ENCODE measurements around the gene PYGL. TPM values are rescaled to one million over a fixed set of nuclear protein-coding genes. Genes with fewer than 3 reads are reported as not detected.

The PYGL gene
- total and polyA plus RNA-seq, 2 experiments from 2014 or later: 57.6 to 93.8 TPM

DNA sequence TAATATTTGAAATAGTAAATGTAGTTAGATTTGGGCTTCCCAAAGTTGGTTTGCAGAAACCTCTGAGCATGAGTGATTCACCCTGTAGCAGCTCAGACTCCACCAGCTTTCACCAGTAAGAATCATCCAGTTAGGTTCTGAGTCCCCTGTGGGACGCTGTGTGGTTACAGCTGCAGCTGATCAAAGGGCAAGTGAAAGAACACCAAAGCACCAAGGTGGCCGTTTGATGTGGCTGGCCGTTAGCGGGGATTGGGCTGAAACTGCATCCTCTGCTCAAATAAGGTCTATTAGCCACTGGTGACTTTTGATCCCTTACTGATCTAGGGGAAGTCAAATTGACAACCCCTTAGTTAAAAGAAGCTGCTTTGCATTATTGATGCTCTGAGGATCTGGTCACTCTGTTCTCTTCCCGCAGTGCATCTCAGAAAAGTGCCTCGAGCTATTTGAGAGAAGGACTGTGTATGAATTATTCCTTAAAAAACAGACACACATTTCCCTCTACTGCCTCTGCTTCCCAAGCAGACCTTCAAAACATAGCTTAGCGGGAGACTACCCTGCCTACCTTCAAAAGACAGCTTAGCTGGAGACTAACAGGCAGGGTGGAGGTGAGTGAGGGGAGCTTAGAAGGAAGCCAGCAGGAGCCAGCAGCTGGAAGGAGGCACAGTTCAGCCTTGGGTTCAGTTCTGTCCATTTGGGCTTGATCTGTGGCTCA, 68.8 kb downstream of the PYGL start:
- Histone ChIP-seq H3K79me2 (replicated peaks; ENCODE audit: insufficient read depth) (no peaks in the 10 kb centered on the region), H3K9me2 (ENCODE audit: insufficient read depth) (no peaks in the 10 kb centered on the region), H4K20me1 (replicated peaks; ENCODE audit: insufficient read depth) (no peaks in the 10 kb centered on the region), H3K27me3 (ENCODE audit: insufficient read depth) (peaks cover 36% of the 10 kb centered on the region), H3K27ac (ENCODE audit: low read depth) (no peak overlapping the region), H3K4me1 (ENCODE audit: insufficient read depth) (peaks cover 13% of the 10 kb centered on the region), H3K36me3 (ENCODE audit: insufficient read depth) (no peaks in the 10 kb centered on the region), H3K4me3 (no peak overlapping the region), H2AFZ (no peak overlapping the region), H3K4me2 (no peak overlapping the region), H3F3A (replicated peaks; ENCODE audit: low read depth) (0 out of 2 replicates have a peak, but pooled peaks cover 7% of the 10 kb centered on the region)
- Mint-ChIP-seq H3K27me3 (ENCODE audit: insufficient read depth, low read depth, poor library complexity) (peaks cover 17% of the 10 kb centered on the region), H3K9me3 (no peaks in the 10 kb centered on the region), H3K27ac (no peak overlapping the region), H3K4me3 (no peak overlapping the region), H3K4me1 (peaks cover 19% of the 10 kb centered on the region), H3K36me3 (ENCODE audit: low read depth) (no peaks in the 10 kb centered on the region)
- TF ChIP-seq EZH2 (IDR thresholded peaks at IDR 0.05; ENCODE audit: low read depth, unreplicated experiment) (no peak), ZNF114 (CRISPR knock-in tag; IDR thresholded peaks at IDR 0.05) (no peak), POLR2AphosphoS5 (IDR thresholded peaks at IDR 0.05; ENCODE audit: low read depth) (no peak), JUNB (IDR thresholded peaks at IDR 0.05; ENCODE audit: unreplicated experiment) (no peak), NANOG (IDR thresholded peaks at IDR 0.05; ENCODE audit: borderline replicate concordance) (no peak), CREB1 (CRISPR knock-in tag; IDR thresholded peaks at IDR 0.05; ENCODE audit: low read depth) (no peak)
- TF ChIP-seq, protein P1, sequence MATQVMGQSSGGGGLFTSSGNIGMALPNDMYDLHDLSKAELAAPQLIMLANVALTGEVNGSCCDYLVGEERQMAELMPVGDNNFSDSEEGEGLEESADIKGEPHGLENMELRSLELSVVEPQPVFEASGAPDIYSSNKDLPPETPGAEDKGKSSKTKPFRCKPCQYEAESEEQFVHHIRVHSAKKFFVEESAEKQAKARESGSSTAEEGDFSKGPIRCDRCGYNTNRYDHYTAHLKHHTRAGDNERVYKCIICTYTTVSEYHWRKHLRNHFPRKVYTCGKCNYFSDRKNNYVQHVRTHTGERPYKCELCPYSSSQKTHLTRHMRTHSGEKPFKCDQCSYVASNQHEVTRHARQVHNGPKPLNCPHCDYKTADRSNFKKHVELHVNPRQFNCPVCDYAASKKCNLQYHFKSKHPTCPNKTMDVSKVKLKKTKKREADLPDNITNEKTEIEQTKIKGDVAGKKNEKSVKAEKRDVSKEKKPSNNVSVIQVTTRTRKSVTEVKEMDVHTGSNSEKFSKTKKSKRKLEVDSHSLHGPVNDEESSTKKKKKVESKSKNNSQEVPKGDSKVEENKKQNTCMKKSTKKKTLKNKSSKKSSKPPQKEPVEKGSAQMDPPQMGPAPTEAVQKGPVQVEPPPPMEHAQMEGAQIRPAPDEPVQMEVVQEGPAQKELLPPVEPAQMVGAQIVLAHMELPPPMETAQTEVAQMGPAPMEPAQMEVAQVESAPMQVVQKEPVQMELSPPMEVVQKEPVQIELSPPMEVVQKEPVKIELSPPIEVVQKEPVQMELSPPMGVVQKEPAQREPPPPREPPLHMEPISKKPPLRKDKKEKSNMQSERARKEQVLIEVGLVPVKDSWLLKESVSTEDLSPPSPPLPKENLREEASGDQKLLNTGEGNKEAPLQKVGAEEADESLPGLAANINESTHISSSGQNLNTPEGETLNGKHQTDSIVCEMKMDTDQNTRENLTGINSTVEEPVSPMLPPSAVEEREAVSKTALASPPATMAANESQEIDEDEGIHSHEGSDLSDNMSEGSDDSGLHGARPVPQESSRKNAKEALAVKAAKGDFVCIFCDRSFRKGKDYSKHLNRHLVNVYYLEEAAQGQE (IDR thresholded peaks at IDR 0.05; ENCODE audit: unreplicated experiment): no peak
- TF ChIP-seq, protein P2, sequence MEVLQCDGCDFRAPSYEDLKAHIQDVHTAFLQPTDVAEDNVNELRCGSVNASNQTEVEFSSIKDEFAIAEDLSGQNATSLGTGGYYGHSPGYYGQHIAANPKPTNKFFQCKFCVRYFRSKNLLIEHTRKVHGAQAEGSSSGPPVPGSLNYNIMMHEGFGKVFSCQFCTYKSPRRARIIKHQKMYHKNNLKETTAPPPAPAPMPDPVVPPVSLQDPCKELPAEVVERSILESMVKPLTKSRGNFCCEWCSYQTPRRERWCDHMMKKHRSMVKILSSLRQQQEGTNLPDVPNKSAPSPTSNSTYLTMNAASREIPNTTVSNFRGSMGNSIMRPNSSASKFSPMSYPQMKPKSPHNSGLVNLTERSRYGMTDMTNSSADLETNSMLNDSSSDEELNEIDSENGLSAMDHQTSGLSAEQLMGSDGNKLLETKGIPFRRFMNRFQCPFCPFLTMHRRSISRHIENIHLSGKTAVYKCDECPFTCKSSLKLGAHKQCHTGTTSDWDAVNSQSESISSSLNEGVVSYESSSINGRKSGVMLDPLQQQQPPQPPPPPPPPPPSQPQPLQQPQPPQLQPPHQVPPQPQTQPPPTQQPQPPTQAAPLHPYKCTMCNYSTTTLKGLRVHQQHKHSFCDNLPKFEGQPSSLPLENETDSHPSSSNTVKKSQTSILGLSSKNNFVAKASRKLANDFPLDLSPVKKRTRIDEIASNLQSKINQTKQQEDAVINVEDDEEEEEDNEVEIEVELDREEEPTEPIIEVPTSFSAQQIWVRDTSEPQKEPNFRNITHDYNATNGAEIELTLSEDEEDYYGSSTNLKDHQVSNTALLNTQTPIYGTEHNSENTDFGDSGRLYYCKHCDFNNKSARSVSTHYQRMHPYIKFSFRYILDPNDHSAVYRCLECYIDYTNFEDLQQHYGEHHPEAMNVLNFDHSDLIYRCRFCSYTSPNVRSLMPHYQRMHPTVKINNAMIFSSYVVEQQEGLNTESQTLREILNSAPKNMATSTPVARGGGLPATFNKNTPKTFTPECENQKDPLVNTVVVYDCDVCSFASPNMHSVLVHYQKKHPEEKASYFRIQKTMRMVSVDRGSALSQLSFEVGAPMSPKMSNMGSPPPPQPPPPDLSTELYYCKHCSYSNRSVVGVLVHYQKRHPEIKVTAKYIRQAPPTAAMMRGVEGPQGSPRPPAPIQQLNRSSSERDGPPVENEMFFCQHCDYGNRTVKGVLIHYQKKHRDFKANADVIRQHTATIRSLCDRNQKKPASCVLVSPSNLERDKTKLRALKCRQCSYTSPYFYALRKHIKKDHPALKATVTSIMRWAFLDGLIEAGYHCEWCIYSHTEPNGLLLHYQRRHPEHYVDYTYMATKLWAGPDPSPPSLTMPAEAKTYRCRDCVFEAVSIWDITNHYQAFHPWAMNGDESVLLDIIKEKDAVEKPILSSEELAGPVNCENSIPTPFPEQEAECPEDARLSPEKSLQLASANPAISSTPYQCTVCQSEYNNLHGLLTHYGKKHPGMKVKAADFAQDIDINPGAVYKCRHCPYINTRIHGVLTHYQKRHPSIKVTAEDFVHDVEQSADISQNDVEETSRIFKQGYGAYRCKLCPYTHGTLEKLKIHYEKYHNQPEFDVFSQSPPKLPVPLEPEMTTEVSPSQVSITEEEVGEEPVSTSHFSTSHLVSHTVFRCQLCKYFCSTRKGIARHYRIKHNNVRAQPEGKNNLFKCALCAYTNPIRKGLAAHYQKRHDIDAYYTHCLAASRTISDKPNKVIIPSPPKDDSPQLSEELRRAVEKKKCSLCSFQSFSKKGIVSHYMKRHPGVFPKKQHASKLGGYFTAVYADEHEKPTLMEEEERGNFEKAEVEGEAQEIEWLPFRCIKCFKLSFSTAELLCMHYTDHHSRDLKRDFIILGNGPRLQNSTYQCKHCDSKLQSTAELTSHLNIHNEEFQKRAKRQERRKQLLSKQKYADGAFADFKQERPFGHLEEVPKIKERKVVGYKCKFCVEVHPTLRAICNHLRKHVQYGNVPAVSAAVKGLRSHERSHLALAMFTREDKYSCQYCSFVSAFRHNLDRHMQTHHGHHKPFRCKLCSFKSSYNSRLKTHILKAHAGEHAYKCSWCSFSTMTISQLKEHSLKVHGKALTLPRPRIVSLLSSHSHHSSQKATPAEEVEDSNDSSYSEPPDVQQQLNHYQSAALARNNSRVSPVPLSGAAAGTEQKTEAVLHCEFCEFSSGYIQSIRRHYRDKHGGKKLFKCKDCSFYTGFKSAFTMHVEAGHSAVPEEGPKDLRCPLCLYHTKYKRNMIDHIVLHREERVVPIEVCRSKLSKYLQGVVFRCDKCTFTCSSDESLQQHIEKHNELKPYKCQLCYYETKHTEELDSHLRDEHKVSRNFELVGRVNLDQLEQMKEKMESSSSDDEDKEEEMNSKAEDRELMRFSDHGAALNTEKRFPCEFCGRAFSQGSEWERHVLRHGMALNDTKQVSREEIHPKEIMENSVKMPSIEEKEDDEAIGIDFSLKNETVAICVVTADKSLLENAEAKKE (CRISPR knock-in tag; IDR thresholded peaks at IDR 0.05): no peak
- TF ChIP-seq, protein P3, sequence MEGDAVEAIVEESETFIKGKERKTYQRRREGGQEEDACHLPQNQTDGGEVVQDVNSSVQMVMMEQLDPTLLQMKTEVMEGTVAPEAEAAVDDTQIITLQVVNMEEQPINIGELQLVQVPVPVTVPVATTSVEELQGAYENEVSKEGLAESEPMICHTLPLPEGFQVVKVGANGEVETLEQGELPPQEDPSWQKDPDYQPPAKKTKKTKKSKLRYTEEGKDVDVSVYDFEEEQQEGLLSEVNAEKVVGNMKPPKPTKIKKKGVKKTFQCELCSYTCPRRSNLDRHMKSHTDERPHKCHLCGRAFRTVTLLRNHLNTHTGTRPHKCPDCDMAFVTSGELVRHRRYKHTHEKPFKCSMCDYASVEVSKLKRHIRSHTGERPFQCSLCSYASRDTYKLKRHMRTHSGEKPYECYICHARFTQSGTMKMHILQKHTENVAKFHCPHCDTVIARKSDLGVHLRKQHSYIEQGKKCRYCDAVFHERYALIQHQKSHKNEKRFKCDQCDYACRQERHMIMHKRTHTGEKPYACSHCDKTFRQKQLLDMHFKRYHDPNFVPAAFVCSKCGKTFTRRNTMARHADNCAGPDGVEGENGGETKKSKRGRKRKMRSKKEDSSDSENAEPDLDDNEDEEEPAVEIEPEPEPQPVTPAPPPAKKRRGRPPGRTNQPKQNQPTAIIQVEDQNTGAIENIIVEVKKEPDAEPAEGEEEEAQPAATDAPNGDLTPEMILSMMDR (conservative IDR thresholded peaks at IDR 0.05; ENCODE audit: low read depth in 2 of 2): no peak
- ATAC-seq (no peak; the same call in 1 of the 3 replicates), DNase-seq (ENCODE audit: low spot score) (no peak)

All from GM23338 (cell line).